Calu3 (cell line): Measurements from ENCODE around the gene RBM38. TPM values are rescaled to one million over a fixed set of nuclear protein-coding genes. Genes with fewer than 3 reads are reported as not detected.
A peak's percentile ranks its signal among the peaks of the same experiment; 100 is the strongest.

Experiments
- BruUV-seq: library from RNA; stranded (reverse); fragments of 400-500 nt; replicated peaks from 2 replicates; lab custom pipeline; 2021; lab: Mats Ljungman, UMichigan
- CTCF ChIA-PET: fragments of 300-600 bp; sonication (Branson Sonifier 250); formaldehyde crosslinking; loops from one replicate; lab custom pipeline; 2022; ENCODE audit warnings: antibody characterized with exemption; lab: Charles Lee
- DNase-seq: peaks from one replicate; pipeline ENCODE4 v3.0.0; 2022
- H3K27ac Mint-ChIP-seq: one replicate; pipeline ENCODE4 v1.8.0; 2022; ENCODE audit warnings: mixed read lengths; ENCODE audit not compliant: unreplicated experiment
- H3K27me3 Mint-ChIP-seq: one replicate; pipeline ENCODE4 v1.8.0; 2022; ENCODE audit warnings: mixed read lengths; ENCODE audit not compliant: unreplicated experiment
- H3K36me3 Mint-ChIP-seq: one replicate; pipeline ENCODE4 v1.8.0; 2022; ENCODE audit warnings: mild to moderate bottlenecking, moderate library complexity, mixed read lengths; ENCODE audit not compliant: insufficient read depth, unreplicated experiment
- H3K4me1 Mint-ChIP-seq: one replicate; pipeline ENCODE4 v1.8.0; 2022; ENCODE audit warnings: mild to moderate bottlenecking, low read depth, mixed read lengths; ENCODE audit not compliant: unreplicated experiment
- H3K4me3 Mint-ChIP-seq: one replicate; pipeline ENCODE4 v1.8.0; 2022; ENCODE audit warnings: mild to moderate bottlenecking, low read depth, moderate library complexity, mixed read lengths; ENCODE audit not compliant: unreplicated experiment
- H3K9me3 Mint-ChIP-seq: one replicate; pipeline ENCODE4 v1.8.0; 2022; ENCODE audit warnings: low read depth, mixed read lengths; ENCODE audit not compliant: unreplicated experiment
- CTCF ChIP-seq: fragments of 200-600 bp; IDR thresholded peaks from one replicate; pipeline ENCODE4 v1.8.0; 2022; ENCODE audit warnings: antibody characterized with exemption; ENCODE audit not compliant: unreplicated experiment
- intact Hi-C: fragments of 100-400 bp; cut with micrococcal nuclease; formaldehyde crosslinking; loops from one replicate; pipeline ENCODE4 v1.10.0; 2022; ENCODE audit not compliant: unreplicated experiment
- total RNA-seq: library from RNA; stranded (reverse); gene quantifications from 2 replicates; pipeline ENCODE4 v1.2.3, GENCODE V29; 2022

Gene RBM38
- total RNA-seq, 1 experiment from 2014 or later, result 29.5 TPM

DNA sequence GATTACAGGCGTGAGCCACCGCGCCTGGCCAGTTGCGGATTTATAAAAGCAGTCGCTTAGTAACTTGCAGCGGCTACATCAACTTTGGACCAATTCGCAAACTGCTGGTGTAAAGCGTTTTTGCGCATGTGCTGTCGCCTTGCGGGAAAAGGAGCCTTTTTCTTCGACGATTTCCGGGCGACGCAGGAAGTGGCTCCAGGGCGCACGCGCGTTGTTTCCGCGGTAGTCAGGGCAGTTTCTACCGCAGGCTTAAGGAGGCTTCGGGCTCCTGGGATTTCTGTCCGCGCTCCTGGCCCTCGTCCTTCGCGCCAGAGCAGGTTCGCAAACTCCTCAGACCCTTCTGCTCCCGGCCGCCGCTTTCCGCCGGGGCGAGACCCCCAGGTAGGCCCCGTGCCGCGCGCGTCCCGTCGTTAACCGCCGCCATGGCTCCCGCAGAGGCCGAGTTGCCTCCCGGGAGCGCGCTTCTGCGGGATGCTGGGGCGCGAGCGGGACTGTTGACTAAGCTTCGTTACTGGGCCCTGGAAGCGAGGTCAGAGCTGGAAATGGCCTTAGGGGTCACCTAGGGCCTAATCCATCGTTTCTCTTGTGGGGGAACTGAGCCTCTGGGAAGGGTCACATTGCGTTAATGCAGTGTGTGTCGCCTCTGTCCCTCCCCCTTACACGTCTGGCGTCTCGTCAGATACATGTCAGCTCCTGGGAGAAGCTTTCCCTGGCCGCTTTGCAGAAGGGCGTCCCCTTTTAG lies 40.0 kb upstream of the RBM38 start, which contains the start of gene RAE1:
Gene RAE1, plus strand, starts transcription at position 214 of the 742 bp plus-strand sequence. CDS start 2,784 bp downstream, outside the sequence.
- H3K27ac Mint-ChIP-seq, result peak within 1 kb of the TSS; percentile 66
- TF ChIP-seq CTCF, result no peak
- H3K9me3 Mint-ChIP-seq, result no peaks in the 10 kb centered on the region
- intact Hi-C loops, result no loop called here
- H3K27me3 Mint-ChIP-seq, result peaks cover 16% of the 10 kb centered on the region
- H3K36me3 Mint-ChIP-seq, result peaks cover 41% of the 10 kb centered on the region
- CTCF ChIA-PET, result no interaction called here
- peak; percentile 93 for DNase-seq
- peaks cover 24% of the 10 kb centered on the region for H3K4me1 Mint-ChIP-seq
- H3K4me3 Mint-ChIP-seq, result peak within 1 kb of the TSS; percentile 72
- no TSS peak for BruUV-seq

- H3K9me3 Mint-ChIP-seq, result no peaks in the 10 kb centered on the region
- H3K27me3 Mint-ChIP-seq, result peaks cover 12% of the 10 kb centered on the region
- TF ChIP-seq CTCF, result no peak
- H3K27ac Mint-ChIP-seq, result peak overlapping the region; percentile 66
- CTCF ChIA-PET, result no interaction called here
- H3K36me3 Mint-ChIP-seq, result peaks cover 41% of the 10 kb centered on the region
- no TSS peak for BruUV-seq
- intact Hi-C loops, result no loop called here
- DNase-seq, result no peak
- peak overlapping the region; percentile 72 for H3K4me3 Mint-ChIP-seq
- H3K4me1 Mint-ChIP-seq, result peaks cover 24% of the 10 kb centered on the region
Observed at GRCh38 chr20:57352305-57352704, 38.9 kb upstream of the RBM38 start.

DNA sequence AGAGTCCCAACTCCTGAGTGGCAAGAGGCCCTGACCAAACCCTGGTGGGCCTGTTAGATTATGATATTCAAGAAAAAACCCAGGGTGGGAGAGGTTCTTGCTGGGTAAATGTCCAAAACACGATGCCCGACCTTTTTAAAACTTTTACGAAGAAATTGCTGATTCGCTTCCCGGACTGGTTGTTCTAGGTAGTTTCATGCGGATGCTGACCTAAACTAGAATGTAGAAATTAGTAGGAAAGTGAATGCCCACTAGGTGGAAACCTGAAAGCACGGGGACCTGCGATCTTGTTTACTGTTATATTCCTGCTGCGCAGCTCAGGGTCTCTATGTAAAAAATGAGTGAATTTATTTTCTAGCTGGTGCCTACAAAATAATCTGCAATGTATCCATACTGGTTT lies 37.8 kb upstream of the RBM38 start:
- no TSS peak for BruUV-seq
- CTCF ChIA-PET, result no interaction called here
- H3K27ac Mint-ChIP-seq, result no peak overlapping the region
- no peak for DNase-seq
- no peak overlapping the region for H3K4me3 Mint-ChIP-seq
- H3K36me3 Mint-ChIP-seq, result peaks cover 41% of the 10 kb centered on the region
- peaks cover 1% of the 10 kb centered on the region for H3K27me3 Mint-ChIP-seq
- intact Hi-C loops, result no loop called here
- peaks cover 24% of the 10 kb centered on the region for H3K4me1 Mint-ChIP-seq
- H3K9me3 Mint-ChIP-seq, result no peaks in the 10 kb centered on the region
- no peak for TF ChIP-seq CTCF

DNA sequence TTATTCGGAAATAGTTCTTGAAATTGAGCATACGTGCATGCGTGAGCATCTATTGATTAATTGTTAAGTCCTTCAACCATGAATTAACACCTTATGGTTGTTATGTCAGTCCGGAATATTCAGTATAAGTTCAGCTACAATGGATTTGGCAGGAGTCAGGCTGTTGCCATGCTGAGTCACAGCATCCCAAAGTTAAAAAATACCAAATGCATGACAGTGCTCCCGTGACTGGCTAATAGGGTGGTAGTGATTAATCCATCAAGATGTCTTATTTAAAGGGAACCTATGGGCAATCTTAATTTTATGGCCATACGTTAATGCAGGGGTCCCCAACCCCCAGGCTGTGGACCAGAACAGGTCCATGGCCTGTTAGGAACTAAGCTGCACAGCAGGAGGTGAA lies 29.7 kb upstream of the RBM38 start:
- no peak for TF ChIP-seq CTCF
- H3K36me3 Mint-ChIP-seq, result peaks cover 15% of the 10 kb centered on the region
- no peak overlapping the region for H3K4me3 Mint-ChIP-seq
- intact Hi-C loops, result no loop called here
- H3K27ac Mint-ChIP-seq, result no peak overlapping the region
- BruUV-seq, result no TSS peak
- no peaks in the 10 kb centered on the region for H3K9me3 Mint-ChIP-seq
- H3K27me3 Mint-ChIP-seq, result no peaks in the 10 kb centered on the region
- no peaks in the 10 kb centered on the region for H3K4me1 Mint-ChIP-seq
- CTCF ChIA-PET, result no interaction called here
- no peak for DNase-seq
